NCI-H1092 treated with DMSO at 0.1 percent for 48 hours (cell line): Measurements from ENCODE around the gene FAHD1.
A peak's percentile ranks its signal among the peaks of the same experiment; 100 is the strongest.
"Not testable (repeated sequence)": the region's sequence is repeated elsewhere in the genome, so short reads cannot be mapped to it uniquely, and the experiment has no call there.

Experiments used
- DNase-seq: peaks from one replicate; lab custom pipeline; 2025; lab: John Stamatoyannopoulos, UW

FAHD1 gene

GRCh38 chr16:1846416-1846815 is 19.4 kb downstream of the FAHD1 start:
- no peak for DNase-seq

- DNase-seq, result no peak
Measured at GRCh38 chr16:1850981-1851380, 24.0 kb downstream of the FAHD1 start.

- DNase-seq, result no peak
Measured at GRCh38 chr16:1851793-1852192, 24.8 kb downstream of the FAHD1 start.

- no peak for DNase-seq
Measured at GRCh38 chr16:1857433-1858097, 30.6 kb downstream of the FAHD1 start.

- DNase-seq, result no peak
Measured at GRCh38 chr16:1858189-1858865, 31.3 kb downstream of the FAHD1 start.

- no peak for DNase-seq
Measured at GRCh38 chr16:1859650-1860049, 32.6 kb downstream of the FAHD1 start.

GRCh38 chr16:1861730-1862129 is 34.7 kb downstream of the FAHD1 start:
- DNase-seq, result no peak

GRCh38 chr16:1862394-1862793 is 35.4 kb downstream of the FAHD1 start:
- DNase-seq, result no peak

- peak; percentile 31 for DNase-seq
Measured at GRCh38 chr16:1863681-1864460, 36.9 kb downstream of the FAHD1 start.

- no peak for DNase-seq
Measured at GRCh38 chr16:1865902-1866690, 39.1 kb downstream of the FAHD1 start.

- DNase-seq, result peak; percentile 8
Measured at GRCh38 chr16:1870365-1871082, 43.5 kb downstream of the FAHD1 start.

- peak; percentile 56 for DNase-seq
Measured at GRCh38 chr16:1871974-1872635, 45.1 kb downstream of the FAHD1 start, which contains the start of gene MEIOB. MEIOB (minus strand) TSS chr16:1872164; CDS start chr16:1868175, 3,989 bp downstream.

GRCh38 chr16:1874854-1875253 is 47.8 kb downstream of the FAHD1 start:
- DNase-seq, result no peak

GRCh38 chr16:1876066-1876465 is 49.1 kb downstream of the FAHD1 start:
- DNase-seq, result not testable (repeated sequence)

GRCh38 chr16:1876468-1876867 is 49.5 kb downstream of the FAHD1 start:
- DNase-seq, result no peak

- no peak for DNase-seq
Measured at GRCh38 chr16:1877089-1877488, 50.1 kb downstream of the FAHD1 start.

GRCh38 chr16:1877804-1878203 is 50.8 kb downstream of the FAHD1 start:
- no peak for DNase-seq

- DNase-seq, result no peak
Measured at GRCh38 chr16:1878256-1878655, 51.2 kb downstream of the FAHD1 start.
